22Rv1 (cell line): Measurements from ENCODE around the gene TUT1.

Experiments
- ZFX ChIP-seq: fragments of 450-650 bp; IDR thresholded peaks from 2 replicates; pipeline ENCODE4 v1.6.1; 2017; ENCODE audit warnings: antibody characterized with exemption, borderline replicate concordance
- TF ChIP-seq, protein P1 (sequence below): fragments of 450-650 bp; IDR thresholded peaks from 2 replicates; pipeline ENCODE4 v1.5.1; 2017; ENCODE audit warnings: mild to moderate bottlenecking

DNA sequence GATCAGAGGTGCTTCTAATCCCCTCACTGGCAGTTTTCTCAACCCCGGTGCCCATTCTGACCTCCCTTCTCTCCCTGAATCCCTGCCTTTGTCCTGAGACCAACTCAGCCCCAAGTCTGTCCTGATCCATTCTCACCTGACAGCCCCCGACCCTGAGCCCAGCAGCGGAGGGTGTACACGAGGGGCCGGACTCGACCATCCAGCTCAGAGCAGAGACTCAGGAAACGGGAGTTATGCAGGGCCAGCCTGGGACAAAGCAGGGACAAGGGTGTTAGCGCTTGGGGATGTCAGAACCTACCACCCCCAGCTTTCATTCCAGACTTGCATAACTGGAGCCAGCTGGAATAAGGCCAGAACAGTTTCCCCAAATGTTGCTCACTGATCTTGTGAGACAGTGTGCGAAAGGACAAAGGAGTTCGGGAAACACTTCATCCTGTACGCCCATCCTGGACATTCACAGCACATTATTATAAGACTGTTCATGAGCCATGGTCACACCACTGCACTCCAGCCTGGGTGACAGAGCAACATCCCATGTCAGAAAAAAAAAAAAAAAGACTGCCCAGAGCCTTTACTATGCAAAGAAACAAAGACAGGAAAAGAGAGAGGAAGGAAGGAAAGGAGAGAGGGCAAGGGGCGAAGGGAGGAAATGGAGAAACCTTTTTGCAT is 14.1 kb downstream of the TUT1 start:
- TF ChIP-seq, protein P1, sequence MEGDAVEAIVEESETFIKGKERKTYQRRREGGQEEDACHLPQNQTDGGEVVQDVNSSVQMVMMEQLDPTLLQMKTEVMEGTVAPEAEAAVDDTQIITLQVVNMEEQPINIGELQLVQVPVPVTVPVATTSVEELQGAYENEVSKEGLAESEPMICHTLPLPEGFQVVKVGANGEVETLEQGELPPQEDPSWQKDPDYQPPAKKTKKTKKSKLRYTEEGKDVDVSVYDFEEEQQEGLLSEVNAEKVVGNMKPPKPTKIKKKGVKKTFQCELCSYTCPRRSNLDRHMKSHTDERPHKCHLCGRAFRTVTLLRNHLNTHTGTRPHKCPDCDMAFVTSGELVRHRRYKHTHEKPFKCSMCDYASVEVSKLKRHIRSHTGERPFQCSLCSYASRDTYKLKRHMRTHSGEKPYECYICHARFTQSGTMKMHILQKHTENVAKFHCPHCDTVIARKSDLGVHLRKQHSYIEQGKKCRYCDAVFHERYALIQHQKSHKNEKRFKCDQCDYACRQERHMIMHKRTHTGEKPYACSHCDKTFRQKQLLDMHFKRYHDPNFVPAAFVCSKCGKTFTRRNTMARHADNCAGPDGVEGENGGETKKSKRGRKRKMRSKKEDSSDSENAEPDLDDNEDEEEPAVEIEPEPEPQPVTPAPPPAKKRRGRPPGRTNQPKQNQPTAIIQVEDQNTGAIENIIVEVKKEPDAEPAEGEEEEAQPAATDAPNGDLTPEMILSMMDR = no peak
- no peak for TF ChIP-seq ZFX
